H1 (cell line): ENCODE measurements around the gene RCE1. TPM values are rescaled to one million over a fixed set of nuclear protein-coding genes. Genes with fewer than 3 reads are reported as not detected.

Experiments used
- ASH2L ChIP-seq: fragments of 200-600, 300-600 bp; sonication (generic); IDR thresholded peaks from one replicate; pipeline ENCODE4 v1.7.1; 2017; ENCODE audit warnings: low read length
- BACH1 ChIP-seq: IDR thresholded peaks from 2 replicates; pipeline ENCODE4 v1.6.1; 2012; ENCODE audit warnings: low read length, improper control_type of control experiment
- EP300 ChIP-seq, 2 experiments: IDR thresholded peaks; 1 replicate in 1 of 2; 2 replicates in 1 of 2; pipeline ENCODE4 v1.6.1; 2011 to 2012; ENCODE audit warnings: low read depth in 2 of 2, low read length in 2 of 2, mild to moderate bottlenecking in 2 of 2, borderline replicate concordance in 1 of 2, inconsistent platforms in 1 of 2, moderate library complexity in 1 of 2
- FOSL1 ChIP-seq: IDR thresholded peaks from 2 replicates; pipeline ENCODE4 v1.6.1; 2011; ENCODE audit warnings: mild to moderate bottlenecking, low read depth, low read length, moderate library complexity; ENCODE audit not compliant: insufficient read depth
- GABPA ChIP-seq: IDR thresholded peaks from 2 replicates; pipeline ENCODE4 v1.6.1; 2011; ENCODE audit warnings: mild to moderate bottlenecking, low read length, moderate library complexity, borderline replicate concordance; ENCODE audit not compliant: insufficient read depth
- HDAC2 ChIP-seq, 2 experiments: fragments of 300-600 bp in 1 of 2; sonication (generic) in 1 of 2; IDR thresholded peaks; 2 replicates each; pipeline ENCODE4 v1.6.1; 2011 to 2012; ENCODE audit warnings: low read depth in 2 of 2, low read length in 2 of 2, mild to moderate bottlenecking in 2 of 2, moderate library complexity in 2 of 2, borderline replicate concordance in 1 of 2, inconsistent platforms in 1 of 2
- JUND ChIP-seq: IDR thresholded peaks from 2 replicates; pipeline ENCODE4 v1.6.1; 2011; ENCODE audit warnings: mild to moderate bottlenecking, improper control_type of control experiment, low read length
- KDM4A ChIP-seq: IDR thresholded peaks from one replicate; pipeline ENCODE4 v1.7.1; 2012; ENCODE audit warnings: low read depth, mild to moderate bottlenecking, moderate library complexity, low read length, inconsistent platforms; ENCODE audit not compliant: severe bottlenecking
- KDM5A ChIP-seq: fragments of 200-600 bp; IDR thresholded peaks from 2 replicates; pipeline ENCODE4 v1.7.1; 2012; ENCODE audit warnings: mild to moderate bottlenecking, low read length, inconsistent platforms, mixed read lengths
- MAX ChIP-seq: IDR thresholded peaks from 2 replicates; pipeline ENCODE4 v1.6.1; 2012; ENCODE audit warnings: inconsistent platforms
- PHF8 ChIP-seq: fragments of 200-600 bp; sonication (generic); conservative IDR thresholded peaks from 2 replicates; pipeline ENCODE4 v1.7.1; 2012; ENCODE audit warnings: low read depth, mild to moderate bottlenecking, inconsistent platforms, low read length, moderate library complexity
- POLR2A ChIP-seq, 2 experiments: IDR thresholded peaks; 1 replicate in 1 of 2; 2 replicates in 1 of 2; pipeline ENCODE4 v1.6.1; 2011; ENCODE audit warnings: low read depth in 2 of 2, low read length in 2 of 2, mild to moderate bottlenecking in 2 of 2; ENCODE audit errors: control extremely low read depth in 1 of 2
- POLR2AphosphoS5 ChIP-seq: IDR thresholded peaks from 2 replicates; pipeline ENCODE4 v1.6.1; 2011; ENCODE audit warnings: low read depth, low read length
- RBBP5 ChIP-seq: IDR thresholded peaks from 2 replicates; pipeline ENCODE4 v1.7.1; 2012; ENCODE audit warnings: low read depth, mild to moderate bottlenecking, inconsistent platforms, low read length, moderate library complexity, borderline replicate concordance
- RXRA ChIP-seq: IDR thresholded peaks from 2 replicates; pipeline ENCODE4 v1.6.1; 2011; ENCODE audit warnings: low read depth, mild to moderate bottlenecking, low read length, moderate library complexity; ENCODE audit not compliant: insufficient read depth
- SIN3A ChIP-seq, 2 experiments: IDR thresholded peaks in 1 of 2; conservative IDR thresholded peaks in 1 of 2; 2 replicates each; pipeline ENCODE4 v1.6.1; 2011 to 2012; ENCODE audit warnings: low read length in 2 of 2, improper control_type of control experiment in 1 of 2, low read depth in 1 of 2, mild to moderate bottlenecking in 1 of 2
- SP4 ChIP-seq: IDR thresholded peaks from 2 replicates; pipeline ENCODE4 v1.6.1; 2012; ENCODE audit warnings: low read length, inconsistent platforms
- TAF1 ChIP-seq: IDR thresholded peaks from 2 replicates; pipeline ENCODE4 v1.6.1; 2011; ENCODE audit warnings: mild to moderate bottlenecking, low read depth, low read length
- TAF7 ChIP-seq: optimal IDR thresholded peaks from 2 replicates; pipeline ENCODE3; 2011; ENCODE audit warnings: low read depth, mild to moderate bottlenecking, inconsistent platforms, low read length, moderate library complexity, borderline replicate concordance
- TBP ChIP-seq: IDR thresholded peaks from 2 replicates; pipeline ENCODE4 v1.6.1; 2011; ENCODE audit warnings: low read depth, low read length, improper control_type of control experiment
- TEAD4 ChIP-seq: IDR thresholded peaks from 2 replicates; pipeline ENCODE4 v1.6.1; 2012; ENCODE audit warnings: low read depth, low read length, inconsistent platforms, mixed read lengths
- polyA plus RNA-seq, 7 experiments: library from polyadenylated mRNA; depleted of rRNA in 3 of 7; stranded (reverse) in 5 of 7; unstranded in 2 of 7; fragments of >200 nt in 5 of 7; fragments of 200-250 nt in 2 of 7; gene quantifications; 1 replicate in 5 of 7; 2 replicates in 1 of 7; 4 replicates in 1 of 7; pipeline versions ENCODE4 v1.2.1 to v1.2.3, GENCODE V29; 2011 to 2013; ENCODE audit warnings: missing spikeins in 2 of 7, mixed read lengths in 2 of 7
- total RNA-seq: library from RNA; stranded (reverse); fragmentation: NEBNext Ultra II Directional; extraction: Animal tissue kit (Norgen Biotek cat#: 25700); gene quantifications from 2 replicates; pipeline ENCODE4 v1.2.1, GENCODE V29; 2021
- TF ChIP-seq, protein P1 (sequence below): IDR thresholded peaks from 2 replicates; pipeline ENCODE4 v1.6.1; 2011; ENCODE audit warnings: low read depth, mild to moderate bottlenecking, low read length; ENCODE audit not compliant: insufficient read depth

RCE1 gene
- total and polyA plus RNA-seq, 2 of the 8 experiments (the other 6 are each of a cell fraction or from before 2014, with no cell fraction given): 35.8 to 84.8 TPM

DNA sequence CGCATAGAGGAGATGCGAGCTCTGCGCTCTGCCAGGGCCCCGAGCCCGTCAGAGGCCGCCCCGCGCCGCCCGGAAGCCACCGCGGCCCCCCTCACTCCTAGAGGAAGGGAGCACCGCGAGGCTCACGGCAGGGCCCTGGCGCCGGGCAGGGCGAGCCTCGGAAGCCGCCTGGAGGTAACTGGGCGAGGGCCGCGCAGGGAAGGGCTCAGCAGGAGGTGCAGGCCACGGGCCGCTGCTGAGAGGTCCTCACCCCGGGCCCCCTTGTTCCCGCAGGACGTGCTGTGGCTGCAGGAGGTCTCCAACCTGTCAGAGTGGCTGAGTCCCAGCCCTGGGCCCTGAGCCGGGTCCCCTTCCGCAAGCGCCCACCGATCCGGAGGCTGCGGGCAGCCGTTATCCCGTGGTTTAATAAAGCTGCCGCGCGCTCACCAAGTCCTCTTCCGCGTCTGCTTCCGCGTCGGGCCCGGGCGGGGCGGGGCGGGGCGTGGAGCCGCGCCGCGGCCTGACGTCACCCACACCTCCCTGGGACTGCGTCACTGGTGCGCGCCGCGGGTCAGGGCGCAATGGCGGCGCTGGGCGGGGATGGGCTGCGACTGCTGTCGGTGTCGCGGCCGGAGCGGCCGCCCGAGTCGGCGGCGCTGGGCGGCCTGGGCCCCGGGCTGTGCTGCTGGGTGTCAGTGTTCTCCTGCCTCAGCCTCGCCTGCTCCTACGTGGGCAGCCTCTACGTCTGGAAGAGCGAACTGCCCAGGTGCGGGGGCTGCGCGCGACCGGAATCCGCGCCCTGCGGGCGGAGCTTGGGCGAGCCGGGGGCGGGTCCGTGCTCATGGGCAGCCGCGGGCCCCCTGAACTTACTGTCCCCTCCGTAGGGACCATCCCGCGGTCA, at the start of gene RCE1 (continued):
- TF ChIP-seq TAF1: peak; percentile 97
- TF ChIP-seq EP300 (IDR thresholded peaks at IDR 0.05; ENCODE audit: borderline replicate concordance in 1 of 2, low read depth in 2 of 2, low read length in 2 of 2): peak in 1 of 2 experiments; percentile 40; a peak in 1 of 3 replicates
- TF ChIP-seq JUND: peak; percentile 50; the same call in 1 of the 2 replicates
- TF ChIP-seq POLR2A (IDR thresholded peaks at IDR 0.05; ENCODE audit: control extremely low read depth in 1 of 2, low read depth in 2 of 2, low read length in 2 of 2): peak; percentile 77 to 98
- 0 out of 2 replicates have a peak, but pooled peaks have one; percentile 32 for TF ChIP-seq FOSL1
- TF ChIP-seq RXRA: no peak
- TF ChIP-seq POLR2AphosphoS5: peak; percentile 94
- peak; percentile 45; the same call in 1 of the 2 replicates for TF ChIP-seq MAX
- TF ChIP-seq, protein P1, sequence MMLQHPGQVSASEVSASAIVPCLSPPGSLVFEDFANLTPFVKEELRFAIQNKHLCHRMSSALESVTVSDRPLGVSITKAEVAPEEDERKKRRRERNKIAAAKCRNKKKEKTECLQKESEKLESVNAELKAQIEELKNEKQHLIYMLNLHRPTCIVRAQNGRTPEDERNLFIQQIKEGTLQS: peak; percentile 73
- peak; percentile 92 for TF ChIP-seq TAF7
- peak; percentile 96 for TF ChIP-seq ASH2L
- peak; percentile 98 for TF ChIP-seq PHF8
- peak; percentile 98 for TF ChIP-seq KDM4A
- no peak for TF ChIP-seq BACH1
- TF ChIP-seq KDM5A: peak; percentile 93
- TF ChIP-seq GABPA: no peak
- TF ChIP-seq HDAC2 (IDR thresholded peaks at IDR 0.05; ENCODE audit: borderline replicate concordance in 1 of 2, low read depth in 2 of 2, low read length in 2 of 2): peak in 1 of 2 experiments; percentile 86; a peak in 1 of 4 replicates
- no peak for TF ChIP-seq SP4
- peak; percentile 96 for TF ChIP-seq RBBP5
- TF ChIP-seq SIN3A (conservative IDR thresholded peaks at IDR 0.05 in 1 of 2, IDR thresholded peaks at IDR 0.05 in 1 of 2; ENCODE audit: low read depth in 1 of 2, low read length in 2 of 2): peak; percentile 30 to 87; a peak in 2 of 4 replicates
- peak; percentile 76; the same call in 1 of the 2 replicates for TF ChIP-seq TBP
- TF ChIP-seq TEAD4: no peak
